HEK293 (cell line): Measurements from ENCODE around the gene ASTN2.

ENCODE experiments used
- CTCF ChIA-PET: fragments of 350-600 bp; formaldehyde crosslinking; extraction: SDS; loops from one replicate; lab custom pipeline; 2021; ENCODE audit warnings: antibody characterized with exemption; lab: Yijun Ruan, JAX
- POLR2A ChIA-PET: fragments of 300-600 bp; formaldehyde crosslinking; extraction: SDS; loops from one replicate; lab custom pipeline; 2020; ENCODE audit warnings: antibody characterized with exemption, inconsistent platforms; lab: Yijun Ruan, JAX
- H3K27ac ChIP-seq: fragments of 200-500 bp; sonication (Bioruptor generic); 2 replicates; pipeline ENCODE4 v1.5.1; 2014; ENCODE audit warnings: low read depth, low read length, control low read depth, inconsistent platforms; ENCODE audit errors: extremely low read depth
- H3K36me3 ChIP-seq, 2 experiments: fragments of 200-500 bp in 1 of 2; sonication (Bioruptor generic) in 1 of 2; 1 replicate in 1 of 2; 2 replicates in 1 of 2; pipeline ENCODE4 v1.5.1; 2014 to 2017; ENCODE audit warnings: inconsistent platforms in 2 of 2, low read length in 2 of 2; ENCODE audit not compliant: control insufficient read depth in 2 of 2, insufficient read depth in 1 of 2
- H3K4me1 ChIP-seq: fragments of 200-500 bp; sonication (Bioruptor generic); 2 replicates; pipeline ENCODE4 v1.5.1; 2014; ENCODE audit warnings: mild to moderate bottlenecking, low read length, inconsistent platforms; ENCODE audit not compliant: control insufficient read depth, insufficient read depth
- H3K4me3 ChIP-seq: 2 replicates; pipeline ENCODE4 v1.5.1; 2011; ENCODE audit warnings: low read depth, mild to moderate bottlenecking, control low read depth, low read length, moderate library complexity
- H3K9me3 ChIP-seq: fragments of 200-500 bp; sonication (Bioruptor generic); 2 replicates; pipeline ENCODE4 v1.5.1; 2014; ENCODE audit warnings: low read depth, low read length, inconsistent platforms; ENCODE audit not compliant: control insufficient read depth, insufficient read depth
- ELK4 ChIP-seq: IDR thresholded peaks from 2 replicates; pipeline ENCODE4 v1.6.1; 2011; ENCODE audit warnings: mild to moderate bottlenecking, low read depth, low read length, borderline replicate concordance
- KLF10 ChIP-seq: fragments of 450-650 bp; IDR thresholded peaks from 2 replicates; pipeline ENCODE4 v1.5.1; 2018; ENCODE audit warnings: missing biosample characterization, mild to moderate bottlenecking, missing genetic modification characterization
- OVOL3 ChIP-seq: fragments of 450-650 bp; formaldehyde crosslinking; IDR thresholded peaks from 2 replicates; pipeline ENCODE4 v1.5.1; 2016; ENCODE audit warnings: missing biosample characterization, missing genetic modification characterization
- SCRT1 ChIP-seq: fragments of 450-650 bp; formaldehyde crosslinking; IDR thresholded peaks from 2 replicates; pipeline ENCODE4 v1.5.1; 2016; ENCODE audit warnings: missing biosample characterization, missing genetic modification characterization, borderline replicate concordance
- ZNF112 ChIP-seq: fragments of 450-650 bp; formaldehyde crosslinking; IDR thresholded peaks from 2 replicates; pipeline ENCODE4 v1.5.0; 2017; ENCODE audit warnings: missing biosample characterization, missing genetic modification characterization
- ZNF157 ChIP-seq: fragments of 450-650 bp; formaldehyde crosslinking; IDR thresholded peaks from 2 replicates; pipeline ENCODE4 v1.5.1; 2016; ENCODE audit warnings: missing biosample characterization, missing genetic modification characterization
- ZNF174 ChIP-seq: fragments of 450-650 bp; formaldehyde crosslinking; IDR thresholded peaks from 2 replicates; pipeline ENCODE4 v1.5.0; 2017; ENCODE audit warnings: missing biosample characterization, mild to moderate bottlenecking, missing genetic modification characterization
- ZNF24 ChIP-seq: fragments of 450-650 bp; formaldehyde crosslinking; IDR thresholded peaks from 2 replicates; pipeline ENCODE4 v1.5.1; 2016; ENCODE audit warnings: missing biosample characterization, missing genetic modification characterization
- ZNF274 ChIP-seq, 2 experiments: fragments of 200-500 bp in 1 of 2; fragments of 450-650 bp in 1 of 2; sonication (Bioruptor generic) in 1 of 2; formaldehyde crosslinking in 1 of 2; IDR thresholded peaks; 2 replicates each; pipeline versions ENCODE4 v1.5.1 to v1.6.1; 2014 to 2016; ENCODE audit warnings: borderline replicate concordance in 1 of 2, inconsistent platforms in 1 of 2, low read length in 1 of 2, missing biosample characterization in 1 of 2, missing genetic modification characterization in 1 of 2
- ZNF391 ChIP-seq: fragments of 450-650 bp; formaldehyde crosslinking; IDR thresholded peaks from 2 replicates; pipeline ENCODE4 v1.5.1; 2016; ENCODE audit warnings: low read depth, missing biosample characterization, missing genetic modification characterization, borderline replicate concordance
- ZNF423 ChIP-seq: fragments of 450-650 bp; formaldehyde crosslinking; IDR thresholded peaks from 2 replicates; pipeline ENCODE4 v1.5.1; 2016; ENCODE audit warnings: missing biosample characterization, missing genetic modification characterization
- ZNF585B ChIP-seq: fragments of 450-650 bp; formaldehyde crosslinking; IDR thresholded peaks from 2 replicates; pipeline ENCODE4 v1.5.1; 2016; ENCODE audit warnings: missing biosample characterization, missing genetic modification characterization
- ZNF596 ChIP-seq: fragments of 450-650 bp; IDR thresholded peaks from 2 replicates; pipeline ENCODE4 v1.5.0; 2018; ENCODE audit warnings: missing biosample characterization, mild to moderate bottlenecking, missing genetic modification characterization, moderate library complexity
- ZNF610 ChIP-seq: fragments of 450-650 bp; formaldehyde crosslinking; IDR thresholded peaks from 2 replicates; pipeline ENCODE4 v1.5.1; 2016; ENCODE audit warnings: missing biosample characterization, missing genetic modification characterization, borderline replicate concordance
- ZNF664 ChIP-seq: fragments of 450-650 bp; formaldehyde crosslinking; IDR thresholded peaks from 2 replicates; pipeline ENCODE4 v1.5.1; 2016; ENCODE audit warnings: missing biosample characterization, missing genetic modification characterization
- ZNF701 ChIP-seq: fragments of 450-650 bp; formaldehyde crosslinking; IDR thresholded peaks from 2 replicates; pipeline ENCODE4 v1.5.1; 2016; ENCODE audit warnings: missing biosample characterization, missing genetic modification characterization
- ZNF704 ChIP-seq: fragments of 450-650 bp; formaldehyde crosslinking; IDR thresholded peaks from 2 replicates; pipeline ENCODE4 v1.5.1; 2016; ENCODE audit warnings: missing biosample characterization, missing genetic modification characterization
- ZNF747 ChIP-seq: fragments of 450-650 bp; formaldehyde crosslinking; IDR thresholded peaks from 2 replicates; pipeline ENCODE4 v1.5.1; 2016; ENCODE audit warnings: missing biosample characterization, missing genetic modification characterization
- TF ChIP-seq, protein P1 (sequence below): fragments of 450-650 bp; formaldehyde crosslinking; conservative IDR thresholded peaks from 2 replicates; pipeline ENCODE4 v1.5.1; 2016; ENCODE audit warnings: low read depth, missing biosample characterization, missing genetic modification characterization
- TF ChIP-seq, protein P2 (sequence below): fragments of 450-650 bp; formaldehyde crosslinking; IDR thresholded peaks from 2 replicates; pipeline ENCODE4 v1.5.1; 2016; ENCODE audit warnings: missing biosample characterization, missing genetic modification characterization

ASTN2 gene

GRCh38 chr9:117307701-117308100 lies 107.2 kb downstream of the ASTN2 start:
- Histone ChIP-seq H3K4me1 (no peaks in the 10 kb centered on the region), H3K9me3 (no peaks in the 10 kb centered on the region), H3K36me3 (no peaks in the 10 kb centered on the region), H3K4me3 (no peak overlapping the region), H3K27ac (no peak overlapping the region)
- TF ChIP-seq, protein P1, sequence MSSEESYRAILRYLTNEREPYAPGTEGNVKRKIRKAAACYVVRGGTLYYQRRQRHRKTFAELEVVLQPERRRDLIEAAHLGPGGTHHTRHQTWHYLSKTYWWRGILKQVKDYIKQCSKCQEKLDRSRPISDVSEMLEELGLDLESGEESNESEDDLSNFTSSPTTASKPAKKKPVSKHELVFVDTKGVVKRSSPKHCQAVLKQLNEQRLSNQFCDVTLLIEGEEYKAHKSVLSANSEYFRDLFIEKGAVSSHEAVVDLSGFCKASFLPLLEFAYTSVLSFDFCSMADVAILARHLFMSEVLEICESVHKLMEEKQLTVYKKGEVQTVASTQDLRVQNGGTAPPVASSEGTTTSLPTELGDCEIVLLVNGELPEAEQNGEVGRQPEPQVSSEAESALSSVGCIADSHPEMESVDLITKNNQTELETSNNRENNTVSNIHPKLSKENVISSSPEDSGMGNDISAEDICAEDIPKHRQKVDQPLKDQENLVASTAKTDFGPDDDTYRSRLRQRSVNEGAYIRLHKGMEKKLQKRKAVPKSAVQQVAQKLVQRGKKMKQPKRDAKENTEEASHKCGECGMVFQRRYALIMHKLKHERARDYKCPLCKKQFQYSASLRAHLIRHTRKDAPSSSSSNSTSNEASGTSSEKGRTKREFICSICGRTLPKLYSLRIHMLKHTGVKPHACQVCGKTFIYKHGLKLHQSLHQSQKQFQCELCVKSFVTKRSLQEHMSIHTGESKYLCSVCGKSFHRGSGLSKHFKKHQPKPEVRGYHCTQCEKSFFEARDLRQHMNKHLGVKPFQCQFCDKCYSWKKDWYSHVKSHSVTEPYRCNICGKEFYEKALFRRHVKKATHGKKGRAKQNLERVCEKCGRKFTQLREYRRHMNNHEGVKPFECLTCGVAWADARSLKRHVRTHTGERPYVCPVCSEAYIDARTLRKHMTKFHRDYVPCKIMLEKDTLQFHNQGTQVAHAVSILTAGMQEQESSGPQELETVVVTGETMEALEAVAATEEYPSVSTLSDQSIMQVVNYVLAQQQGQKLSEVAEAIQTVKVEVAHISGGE (tag by site-specific recombination): no peak
- TF ChIP-seq, protein P2, sequence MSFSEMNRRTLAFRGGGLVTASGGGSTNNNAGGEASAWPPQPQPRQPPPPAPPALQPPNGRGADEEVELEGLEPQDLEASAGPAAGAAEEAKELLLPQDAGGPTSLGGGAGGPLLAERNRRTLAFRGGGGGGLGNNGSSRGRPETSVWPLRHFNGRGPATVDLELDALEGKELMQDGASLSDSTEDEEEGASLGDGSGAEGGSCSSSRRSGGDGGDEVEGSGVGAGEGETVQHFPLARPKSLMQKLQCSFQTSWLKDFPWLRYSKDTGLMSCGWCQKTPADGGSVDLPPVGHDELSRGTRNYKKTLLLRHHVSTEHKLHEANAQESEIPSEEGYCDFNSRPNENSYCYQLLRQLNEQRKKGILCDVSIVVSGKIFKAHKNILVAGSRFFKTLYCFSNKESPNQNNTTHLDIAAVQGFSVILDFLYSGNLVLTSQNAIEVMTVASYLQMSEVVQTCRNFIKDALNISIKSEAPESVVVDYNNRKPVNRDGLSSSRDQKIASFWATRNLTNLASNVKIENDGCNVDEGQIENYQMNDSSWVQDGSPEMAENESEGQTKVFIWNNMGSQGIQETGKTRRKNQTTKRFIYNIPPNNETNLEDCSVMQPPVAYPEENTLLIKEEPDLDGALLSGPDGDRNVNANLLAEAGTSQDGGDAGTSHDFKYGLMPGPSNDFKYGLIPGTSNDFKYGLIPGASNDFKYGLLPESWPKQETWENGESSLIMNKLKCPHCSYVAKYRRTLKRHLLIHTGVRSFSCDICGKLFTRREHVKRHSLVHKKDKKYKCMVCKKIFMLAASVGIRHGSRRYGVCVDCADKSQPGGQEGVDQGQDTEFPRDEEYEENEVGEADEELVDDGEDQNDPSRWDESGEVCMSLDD: no peak
- TF ChIP-seq ZNF585B (tag by site-specific recombination): no peak
- no peak for TF ChIP-seq ZNF391 (tag by site-specific recombination)
- no peak for TF ChIP-seq ZNF701 (tag by site-specific recombination)
- TF ChIP-seq KLF10 (tag by site-specific recombination): no peak
- no peak for TF ChIP-seq ZNF596 (tag by site-specific recombination)
- TF ChIP-seq ZNF423 (tag by site-specific recombination): no peak
- TF ChIP-seq ZNF747: no peak
- no peak for TF ChIP-seq ZNF24 (tag by site-specific recombination)
- no peak for TF ChIP-seq ZNF157 (tag by site-specific recombination)
- no peak for TF ChIP-seq ZNF174
- no peak for TF ChIP-seq ELK4
- TF ChIP-seq SCRT1 (tag by site-specific recombination): no peak
- no peak for TF ChIP-seq ZNF610
- TF ChIP-seq OVOL3 (tag by site-specific recombination): no peak
- TF ChIP-seq ZNF112 (tag by site-specific recombination): no peak
- no peak for TF ChIP-seq ZNF274 (IDR thresholded peaks at IDR 0.05; ENCODE audit: low read length)
- no peak for TF ChIP-seq ZNF274 (tag by site-specific recombination; IDR thresholded peaks at IDR 0.05; ENCODE audit: borderline replicate concordance)
- TF ChIP-seq ZNF664 (tag by site-specific recombination): no peak
- no peak for TF ChIP-seq ZNF704 (tag by site-specific recombination)
- POLR2A ChIA-PET: no interaction called here
- CTCF ChIA-PET: no interaction called here
